ENCODE results near the gene TPSG1.
"Not testable (repeated sequence)": the region's sequence is repeated elsewhere in the genome, so short reads cannot be mapped to it uniquely, and the experiment has no call there.

Gene TPSG1

DNA sequence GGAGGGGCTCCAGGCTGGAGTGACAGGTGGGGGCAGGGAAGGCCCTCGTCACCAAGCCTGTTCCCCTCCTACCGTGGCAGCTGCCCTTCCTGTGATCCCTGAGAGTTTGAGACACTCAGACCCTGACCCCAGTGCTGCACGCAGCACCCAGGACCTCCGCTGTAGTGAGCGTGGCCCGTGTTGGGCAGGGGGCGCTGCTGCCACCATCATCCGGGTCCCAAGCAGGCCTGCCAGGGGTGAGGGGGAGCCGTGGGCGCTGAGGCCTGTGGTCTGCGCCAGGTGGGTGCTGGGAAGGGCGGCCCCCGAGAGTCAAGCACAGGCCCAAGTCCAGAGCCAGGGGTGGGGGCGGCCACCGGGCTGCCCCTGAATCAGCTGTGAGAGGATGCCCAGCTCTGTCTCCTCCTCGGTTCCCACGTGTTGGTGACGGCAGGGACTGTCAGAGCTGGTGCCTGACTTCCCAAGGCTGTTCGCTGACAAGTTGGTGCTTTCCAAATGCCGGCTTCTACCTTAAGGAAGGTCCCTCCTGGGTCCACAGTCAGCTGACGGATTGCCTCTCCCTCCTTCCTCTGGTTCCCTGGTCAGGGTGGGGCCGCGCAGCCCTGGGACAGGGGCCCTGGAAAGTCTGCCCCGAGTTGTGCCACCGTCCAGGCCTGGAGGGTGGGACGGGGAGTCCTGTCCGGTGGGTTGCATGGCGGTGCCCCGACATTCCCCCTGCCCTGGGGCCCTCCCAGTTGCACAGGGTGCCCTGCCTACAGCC lies 31.1 kb downstream of the TPSG1 start:
- no peak for DNase-seq

- DNase-seq, result no peak
These were observed 31.8 kb downstream of the TPSG1 start for GRCh38 chr16:1193143-1193824.

DNA sequence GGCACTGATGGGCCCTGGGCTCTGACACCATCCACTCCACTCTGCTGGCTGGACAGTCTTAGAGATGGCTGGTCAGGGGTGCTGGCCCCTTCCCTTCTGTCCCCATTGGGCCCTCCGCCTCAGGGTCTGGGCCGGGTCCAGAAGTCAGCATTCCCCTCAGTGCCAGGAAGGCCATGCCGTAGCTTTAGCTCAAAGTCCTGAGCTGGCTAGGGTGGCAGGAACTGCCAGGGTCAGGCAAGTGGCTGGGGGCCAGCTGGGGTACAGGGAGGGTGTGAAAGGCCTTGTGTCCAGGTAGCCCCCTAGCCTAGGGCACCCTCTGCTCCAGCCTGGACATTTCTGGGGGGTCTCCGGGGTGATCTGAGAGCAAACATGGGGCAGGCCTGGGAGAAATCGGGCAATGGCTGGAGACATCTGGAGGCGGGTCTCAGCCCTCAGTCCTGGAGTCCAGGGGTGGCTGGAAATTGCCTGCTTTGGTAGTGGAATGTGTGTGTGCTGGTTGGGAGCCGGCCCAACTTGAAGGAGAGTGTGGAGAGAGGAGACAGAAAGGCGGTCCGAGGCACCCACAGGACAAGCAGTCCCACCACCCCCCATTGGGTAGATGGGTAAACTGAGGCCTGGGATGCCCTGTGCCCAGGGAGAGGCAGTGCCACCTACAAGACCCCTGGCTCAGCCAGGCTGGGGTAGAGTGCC lies 32.5 kb downstream of the TPSG1 start:
- no peak for DNase-seq

- not testable (repeated sequence) for DNase-seq
These were observed 34.3 kb downstream of the TPSG1 start for GRCh38 chr16:1190789-1191188.

- DNase-seq, result no peak
These were observed 35.6 kb downstream of the TPSG1 start for GRCh38 chr16:1189455-1189854.

DNA sequence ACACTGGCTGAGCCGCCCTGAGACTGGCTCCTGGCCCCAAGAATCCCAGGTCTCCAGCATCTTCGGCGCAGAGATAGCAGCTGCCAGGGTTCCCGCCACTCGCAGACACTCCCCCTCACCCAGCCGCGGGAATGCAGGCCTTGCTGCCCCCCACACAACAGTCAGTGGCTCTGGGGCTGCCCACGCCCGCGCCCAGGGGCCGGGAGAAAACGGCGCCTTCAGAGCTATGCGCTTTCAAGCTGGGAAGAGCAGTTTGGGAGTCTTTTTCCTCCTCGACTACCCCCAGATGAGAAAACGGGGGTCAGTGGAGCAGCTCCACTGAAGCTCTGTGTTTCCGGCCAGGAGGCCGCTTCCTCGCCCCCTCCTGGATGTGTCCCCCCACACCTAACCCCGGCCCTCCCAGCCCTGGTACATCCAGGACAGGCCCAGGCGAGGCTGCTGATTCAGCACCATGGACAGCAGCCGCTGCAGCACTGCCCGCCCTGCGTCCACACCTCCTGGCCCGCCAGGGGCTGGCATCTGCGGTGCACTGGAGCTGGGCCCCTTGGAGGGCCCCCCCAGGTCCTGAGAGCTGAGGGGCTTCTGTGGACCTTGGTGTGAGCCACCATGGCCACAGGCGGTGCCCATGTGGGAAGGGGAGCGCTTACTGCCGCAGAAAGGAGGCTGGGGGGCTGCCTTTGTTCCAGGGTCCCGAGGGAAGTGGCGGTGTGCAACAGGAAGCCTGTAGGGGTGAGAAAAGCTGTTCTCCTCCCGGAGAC lies 36.5 kb downstream of the TPSG1 start:
- no peak for DNase-seq

DNA sequence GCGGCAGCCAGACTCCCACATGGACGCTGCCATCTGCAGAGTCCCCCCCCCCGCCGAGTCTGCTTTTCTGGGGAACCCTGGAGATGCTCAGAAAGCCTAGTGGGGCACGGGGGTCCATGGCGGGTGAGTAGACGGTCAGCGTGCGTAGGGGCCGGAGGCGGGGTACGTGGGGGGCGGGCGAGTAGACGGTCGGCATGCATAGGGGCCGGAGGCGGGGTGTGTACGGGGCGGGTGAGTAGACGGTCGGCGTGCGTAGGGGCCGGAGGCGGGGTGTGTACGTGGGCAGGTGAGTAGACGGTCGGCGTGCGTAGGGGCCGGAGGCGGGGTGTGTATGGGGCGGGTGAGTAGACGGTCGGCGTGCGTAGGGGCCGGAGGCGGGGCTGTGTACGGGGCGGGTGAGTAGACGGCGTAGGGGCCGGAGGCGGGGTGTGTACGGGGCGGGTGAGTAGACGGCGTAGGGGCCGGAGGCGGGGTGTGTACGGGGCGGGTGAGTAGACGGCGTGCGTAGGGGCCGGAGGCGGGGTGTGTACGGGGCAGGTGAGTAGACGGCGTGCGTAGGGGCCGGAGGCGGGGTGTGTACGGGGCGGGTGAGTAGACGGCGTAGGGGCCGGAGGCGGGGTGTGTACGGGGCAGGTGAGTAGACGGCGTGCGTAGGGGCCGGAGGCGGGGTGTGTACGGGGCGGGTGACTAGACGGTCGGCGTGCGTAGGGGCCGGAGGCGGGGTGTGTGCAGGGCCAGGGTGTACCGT lies 39.4 kb downstream of the TPSG1 start:
- not testable (repeated sequence) for DNase-seq

DNA sequence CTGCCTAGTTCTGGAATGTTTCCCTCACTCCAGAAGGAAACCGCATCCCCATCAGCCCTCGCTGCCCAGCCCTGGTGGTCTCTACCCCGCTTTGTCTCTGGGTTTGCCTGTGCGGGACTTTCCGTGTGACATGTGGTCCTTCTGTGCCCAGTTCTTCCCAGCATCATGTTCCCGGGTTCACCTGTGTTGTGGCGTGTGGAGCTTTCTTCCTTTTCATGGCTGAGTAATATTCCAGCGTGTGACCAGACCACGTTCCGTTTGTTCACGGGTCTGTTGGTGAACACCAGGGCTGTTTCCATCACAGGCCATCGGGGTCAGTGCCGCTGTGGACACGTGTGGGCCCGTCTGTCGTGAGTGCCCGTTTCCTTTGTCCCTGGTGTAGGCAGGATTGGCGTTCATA lies 40.1 kb downstream of the TPSG1 start:
- DNase-seq, result no peak

- no peak for DNase-seq
These were observed 40.8 kb downstream of the TPSG1 start for GRCh38 chr16:1184156-1184868.

GRCh38 chr16:1182950-1183907 lies 41.8 kb downstream of the TPSG1 start:
- no peak for DNase-seq

- peak; percentile 44 for DNase-seq
These were observed 42.8 kb downstream of the TPSG1 start for GRCh38 chr16:1182316-1182671.

DNA sequence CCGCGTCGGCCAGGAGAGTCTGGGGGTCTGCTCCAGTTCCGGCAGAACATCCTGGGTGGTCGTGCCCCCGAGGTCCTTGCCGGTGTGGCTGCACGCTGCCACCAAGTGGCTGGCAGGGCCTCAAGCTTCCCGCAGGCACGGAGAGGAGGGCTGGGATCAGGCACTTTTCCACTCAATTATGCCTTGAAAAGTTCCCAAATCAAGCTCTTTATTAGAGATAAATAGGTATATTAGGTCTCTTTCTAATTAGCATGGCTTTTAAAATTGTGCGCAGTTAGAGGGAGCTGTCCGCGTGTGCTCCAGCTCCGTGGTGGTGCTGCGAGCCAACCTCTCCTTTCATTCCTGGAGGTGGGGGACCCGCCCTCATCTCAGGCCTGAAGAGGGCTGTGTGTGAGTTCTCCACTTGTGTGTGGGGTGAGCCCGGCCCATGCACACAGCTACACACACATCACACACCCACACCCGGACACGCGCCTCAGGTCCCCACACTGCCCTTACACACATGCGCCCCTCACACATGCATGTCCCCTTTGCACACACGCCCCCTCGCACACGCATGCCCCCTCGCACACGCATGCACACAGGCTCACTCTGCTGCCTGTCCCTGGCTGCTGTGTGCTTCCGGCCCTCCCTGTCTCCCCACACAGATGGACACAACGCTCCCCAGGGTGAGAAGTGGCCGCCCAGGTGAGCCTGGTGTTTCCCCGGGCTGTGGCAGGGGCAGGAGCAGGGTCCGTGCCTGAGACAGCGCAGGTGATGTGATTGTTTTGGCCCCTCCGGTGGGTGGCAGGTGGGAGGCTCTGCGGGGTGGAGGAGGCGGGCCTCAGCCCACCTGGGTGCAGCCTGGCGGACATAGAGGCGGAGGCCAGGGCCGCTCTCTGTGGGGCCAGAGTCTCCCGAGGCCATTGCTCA lies 43.4 kb downstream of the TPSG1 start:
- no peak for DNase-seq

- DNase-seq, result no peak
These were observed 44.3 kb downstream of the TPSG1 start for GRCh38 chr16:1180549-1181403.

GRCh38 chr16:1178295-1178910 lies 46.7 kb downstream of the TPSG1 start:
- no peak for DNase-seq

DNA sequence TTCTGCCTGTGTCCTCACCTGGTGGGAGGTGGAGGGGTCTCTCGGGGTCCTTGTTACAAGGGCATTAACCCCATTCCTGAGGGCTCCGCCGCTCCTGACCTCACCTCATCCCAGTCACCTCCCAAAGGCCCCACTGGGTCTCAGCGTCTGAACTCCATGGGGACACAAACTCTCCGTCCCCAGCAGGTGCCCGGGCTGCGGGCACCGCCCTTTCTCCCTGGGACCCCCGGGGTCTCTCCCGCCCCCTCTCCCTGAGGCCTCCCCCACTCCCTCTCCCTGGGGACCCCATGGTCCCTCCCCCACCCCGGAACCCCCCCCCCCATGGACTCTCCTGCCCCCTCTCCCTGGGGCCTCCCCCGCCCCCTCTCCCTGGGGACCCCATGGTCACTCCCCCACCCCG lies 47.3 kb downstream of the TPSG1 start:
- DNase-seq, result no peak

- no peak for DNase-seq
These were observed 48.0 kb downstream of the TPSG1 start for GRCh38 chr16:1177053-1177452.

DNA sequence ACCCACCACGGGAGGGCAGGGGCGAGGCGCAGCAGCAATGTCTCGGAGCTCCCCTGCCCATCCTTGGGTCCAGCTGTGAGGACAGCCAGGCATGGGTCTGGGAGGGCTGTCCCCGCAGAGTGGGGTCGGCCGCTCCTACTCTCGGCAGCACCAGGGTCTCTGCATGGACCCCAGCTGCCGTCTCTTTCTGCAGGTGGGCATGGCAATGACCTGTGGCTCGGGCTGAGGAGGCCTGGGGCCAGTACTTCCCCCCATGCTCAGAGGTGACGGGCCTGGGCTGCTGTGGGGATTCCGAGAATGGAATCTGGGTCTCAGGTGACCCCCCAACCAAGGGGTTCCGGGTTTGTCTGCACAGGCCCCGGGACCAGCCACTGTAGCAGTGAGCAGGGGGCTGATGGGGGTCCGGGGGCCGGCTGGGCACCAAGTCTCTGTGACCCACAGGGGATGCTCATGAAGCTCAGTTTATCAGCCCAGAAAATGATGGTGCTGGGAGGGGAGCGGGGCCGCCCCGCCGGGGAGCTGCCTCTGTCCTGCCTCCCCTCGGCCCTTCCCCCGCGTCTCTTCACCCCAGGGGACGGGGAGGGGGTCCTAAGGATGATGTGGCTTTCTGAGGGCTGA lies 48.7 kb downstream of the TPSG1 start:
- DNase-seq, result no peak
